H1 (cell line): Measurements from ENCODE around the gene PBX3. TPM values are rescaled to one million over a fixed set of nuclear protein-coding genes. Genes with fewer than 3 reads are reported as not detected.

Source experiments
- CTCF ChIA-PET: fragments of 300-600 bp; sonication (Branson Sonifier 250); formaldehyde crosslinking; loops from one replicate; lab custom pipeline; 2021; ENCODE audit not compliant: partially characterized antibody; lab: Charles Lee
- POLR2A ChIA-PET: fragments of 300-600 bp; sonication (Branson Sonifier 250); formaldehyde crosslinking; loops from one replicate; lab custom pipeline; 2021; ENCODE audit warnings: inconsistent platforms; ENCODE audit not compliant: partially characterized antibody; lab: Charles Lee
- DNase-seq, 2 experiments: peaks; one replicate each; pipeline versions ENCODE4 v3.0.0 to v3.0.0-alpha.2; 2010 to 2022; ENCODE audit warnings: low spot score in 2 of 2, low read depth in 1 of 2, mixed read lengths in 1 of 2
- FAIRE-seq: peaks from 2 replicates; lab custom pipeline; 2011; peaks lifted over from hg19 to GRCh38; lab: Jason Lieb, UNC
- H2AFZ ChIP-seq: 2 replicates; pipeline ENCODE4 v1.8.1; 2012; ENCODE audit warnings: low read length, inconsistent platforms
- H2AK5ac ChIP-seq: 2 replicates; pipeline ENCODE4 v1.6.1; 2013; ENCODE audit warnings: low read depth, low read length
- H2BK120ac ChIP-seq: replicated peaks from 2 replicates; pipeline ENCODE3; 2013; ENCODE audit warnings: low read depth, low read length, inconsistent platforms
- H2BK12ac ChIP-seq: 2 replicates; pipeline ENCODE4 v1.6.1; 2013; ENCODE audit warnings: low read depth, low read length
- H2BK15ac ChIP-seq: 2 replicates; pipeline ENCODE4 v1.6.1; 2013; ENCODE audit warnings: low read length
- H2BK20ac ChIP-seq: 2 replicates; pipeline ENCODE4 v1.6.1; 2013; ENCODE audit warnings: low read length
- H2BK5ac ChIP-seq: 2 replicates; pipeline ENCODE4 v1.6.1; 2013; ENCODE audit warnings: low read depth, low read length
- H3K14ac ChIP-seq: 2 replicates; pipeline ENCODE4 v1.6.1; 2013; ENCODE audit warnings: inconsistent platforms; ENCODE audit not compliant: insufficient read length
- H3K18ac ChIP-seq: 2 replicates; pipeline ENCODE4 v1.6.1; 2013; ENCODE audit warnings: low read length; ENCODE audit errors: extremely low read depth
- H3K23ac ChIP-seq: 2 replicates; pipeline ENCODE4 v1.6.1; 2013; ENCODE audit warnings: inconsistent platforms; ENCODE audit not compliant: insufficient read length
- H3K23me2 ChIP-seq: 2 replicates; pipeline ENCODE4 v1.6.1; 2013; ENCODE audit warnings: low read depth, low read length
- H3K27ac ChIP-seq: 2 replicates; pipeline ENCODE4 v1.6.1; 2011; ENCODE audit warnings: low read depth, low read length, inconsistent platforms
- H3K27me3 ChIP-seq, 4 experiments: replicated peaks in 1 of 4; 1 replicate in 1 of 4; 2 replicates in 3 of 4; pipeline versions ENCODE4 v1.6.1 to v1.8.1; 2011 to 2013; ENCODE audit warnings: low read length in 3 of 4, mild to moderate bottlenecking in 3 of 4, inconsistent platforms in 2 of 4, mixed read lengths in 2 of 4, moderate library complexity in 1 of 4; ENCODE audit not compliant: control insufficient read depth in 3 of 4, insufficient read depth in 3 of 4; ENCODE audit errors: extremely low read depth in 1 of 4
- H3K36me3 ChIP-seq, 4 experiments: 2 replicates each; pipeline versions ENCODE4 v1.6.1 to v1.8.1; 2011 to 2013; ENCODE audit warnings: mild to moderate bottlenecking in 4 of 4, low read length in 3 of 4, moderate library complexity in 2 of 4, control low read depth in 1 of 4, inconsistent platforms in 1 of 4; ENCODE audit not compliant: insufficient read depth in 4 of 4, control insufficient read depth in 2 of 4
- H3K4ac ChIP-seq: replicated peaks from 2 replicates; pipeline ENCODE3; 2013; ENCODE audit warnings: low read length, low read depth, mixed read lengths, inconsistent platforms; ENCODE audit not compliant: insufficient read length
- H3K4me1 ChIP-seq, 4 experiments: replicated peaks in 1 of 4; 1 replicate in 1 of 4; 2 replicates in 3 of 4; pipeline versions ENCODE4 v1.6.1 to v1.8.1; 2011 to 2013; ENCODE audit warnings: low read length in 3 of 4, inconsistent platforms in 2 of 4, mixed read lengths in 1 of 4; ENCODE audit not compliant: insufficient read depth in 4 of 4, control insufficient read depth in 3 of 4
- H3K4me2 ChIP-seq, 2 experiments: 2 replicates each; pipeline versions ENCODE4 v1.6.1 to v1.8.1; 2011 to 2013; ENCODE audit warnings: low read depth in 2 of 2, low read length in 2 of 2, control low read depth in 1 of 2, inconsistent platforms in 1 of 2, mild to moderate bottlenecking in 1 of 2; ENCODE audit not compliant: insufficient read depth in 1 of 2
- H3K4me3 ChIP-seq, 4 experiments: fragments of 200-600, 300-600 bp in 1 of 4; sonication (generic), shearing (Covaris generic), sonication (Bioruptor Twin) in 1 of 4; 2 replicates each; pipeline versions ENCODE4 v1.5.1 to v1.8.1; 2011 to 2016; ENCODE audit warnings: low read length in 4 of 4, low read depth in 3 of 4, control low read depth in 2 of 4, inconsistent platforms in 2 of 4, mild to moderate bottlenecking in 2 of 4, mixed read lengths in 1 of 4, moderate library complexity in 1 of 4; ENCODE audit not compliant: insufficient read depth in 2 of 4; ENCODE audit errors: extremely low read depth in 1 of 4
- H3K56ac ChIP-seq: replicated peaks from 2 replicates; pipeline ENCODE3; 2013; ENCODE audit warnings: low read depth, mild to moderate bottlenecking, mixed read lengths, low read length, inconsistent platforms; ENCODE audit not compliant: insufficient read length
- H3K79me1 ChIP-seq: 2 replicates; pipeline ENCODE4 v1.6.1; 2013; ENCODE audit warnings: low read depth, low read length, control low read depth
- H3K79me2 ChIP-seq, 2 experiments: 2 replicates each; pipeline versions ENCODE4 v1.6.1 to v1.8.1; 2012 to 2013; ENCODE audit warnings: low read length in 2 of 2, mild to moderate bottlenecking in 2 of 2, inconsistent platforms in 1 of 2; ENCODE audit not compliant: insufficient read depth in 2 of 2, control insufficient read depth in 1 of 2
- H3K9ac ChIP-seq, 4 experiments: replicated peaks in 1 of 4; 1 replicate in 1 of 4; 2 replicates in 3 of 4; pipeline versions ENCODE4 v1.6.1 to v1.8.1; 2011 to 2013; ENCODE audit warnings: low read depth in 3 of 4, low read length in 3 of 4, control low read depth in 2 of 4, mild to moderate bottlenecking in 2 of 4, moderate library complexity in 2 of 4, inconsistent platforms in 1 of 4; ENCODE audit errors: extremely low read depth in 1 of 4
- H3K9me3 ChIP-seq, 2 experiments: 2 replicates each; pipeline versions ENCODE4 v1.6.1 to v1.8.1; 2012 to 2013; ENCODE audit warnings: mild to moderate bottlenecking in 2 of 2, moderate library complexity in 2 of 2, control low read depth in 1 of 2, inconsistent platforms in 1 of 2, low read depth in 1 of 2, low read length in 1 of 2, mixed read lengths in 1 of 2; ENCODE audit not compliant: insufficient read depth in 2 of 2
- H4K20me1 ChIP-seq, 2 experiments: replicated peaks in 1 of 2; 2 replicates each; pipeline versions ENCODE3 to v1.8.1; 2011 to 2013; ENCODE audit warnings: inconsistent platforms in 2 of 2, low read length in 2 of 2, mild to moderate bottlenecking in 1 of 2; ENCODE audit not compliant: insufficient read depth in 2 of 2, control insufficient read depth in 1 of 2
- H4K5ac ChIP-seq: 2 replicates; pipeline ENCODE4 v1.6.1; 2013; ENCODE audit warnings: low read length, low read depth, mixed read lengths, inconsistent platforms; ENCODE audit not compliant: insufficient read length
- H4K8ac ChIP-seq: 2 replicates; pipeline ENCODE4 v1.8.0; 2013; ENCODE audit warnings: mild to moderate bottlenecking, moderate library complexity, low read length, inconsistent platforms; ENCODE audit not compliant: insufficient read depth; ENCODE audit errors: extremely low read depth
- H4K91ac ChIP-seq: replicated peaks from 2 replicates; pipeline ENCODE3; 2013; ENCODE audit warnings: low read length, mixed read lengths, inconsistent platforms; ENCODE audit not compliant: insufficient read length
- ASH2L ChIP-seq: fragments of 200-600, 300-600 bp; sonication (generic); IDR thresholded peaks from one replicate; pipeline ENCODE4 v1.7.1; 2017; ENCODE audit warnings: low read length
- CEBPB ChIP-seq: IDR thresholded peaks from 2 replicates; pipeline ENCODE4 v1.6.1; 2012; ENCODE audit warnings: low read depth, low read length
- EGR1 ChIP-seq: IDR thresholded peaks from 2 replicates; pipeline ENCODE4 v1.6.1; 2011; ENCODE audit warnings: low read depth, low read length, borderline replicate concordance
- NANOG ChIP-seq: IDR thresholded peaks from 2 replicates; pipeline ENCODE4 v1.6.1; 2011; ENCODE audit warnings: low read length, low read depth, mild to moderate bottlenecking, inconsistent platforms; ENCODE audit not compliant: insufficient read depth, poor library complexity, severe bottlenecking
- SIN3A ChIP-seq, 2 experiments: IDR thresholded peaks in 1 of 2; conservative IDR thresholded peaks in 1 of 2; 2 replicates each; pipeline ENCODE4 v1.6.1; 2011 to 2012; ENCODE audit warnings: low read length in 2 of 2, improper control_type of control experiment in 1 of 2, low read depth in 1 of 2, mild to moderate bottlenecking in 1 of 2
- TCF12 ChIP-seq: IDR thresholded peaks from 2 replicates; pipeline ENCODE4 v1.6.1; 2011; ENCODE audit warnings: low read depth, mild to moderate bottlenecking, low read length
- WGBS, 2 experiments: shearing (Covaris generic) in 1 of 2; methylation state at CpG; one replicate each; pipeline versions ENCODE4 v1.1.6 to v1.1.7; 2013 to 2015; ENCODE audit warnings: low lambda C conversion rate in 2 of 2, mixed read lengths in 2 of 2, inconsistent platforms in 1 of 2, low coverage in 1 of 2, missing lambda C conversion rate in 1 of 2; ENCODE audit not compliant: insufficient replicate concordance in 2 of 2, insufficient coverage in 1 of 2, insufficient read length in 1 of 2; ENCODE audit errors: extremely low coverage in 1 of 2, missing lambda C conversion rate in 1 of 2; 5-methylcytosine and 5-hydroxymethylcytosine counted together
- polyA plus RNA-seq, 7 experiments: library from polyadenylated mRNA; depleted of rRNA in 3 of 7; stranded (reverse) in 5 of 7; unstranded in 2 of 7; fragments of >200 nt in 5 of 7; fragments of 200-250 nt in 2 of 7; gene quantifications; 1 replicate in 5 of 7; 2 replicates in 1 of 7; 4 replicates in 1 of 7; pipeline versions ENCODE4 v1.2.1 to v1.2.3, GENCODE V29; 2011 to 2013; ENCODE audit warnings: missing spikeins in 2 of 7, mixed read lengths in 2 of 7
- total RNA-seq: library from RNA; stranded (reverse); fragmentation: NEBNext Ultra II Directional; extraction: Animal tissue kit (Norgen Biotek cat#: 25700); gene quantifications from 2 replicates; pipeline ENCODE4 v1.2.1, GENCODE V29; 2021
- TF ChIP-seq, protein P1 (sequence below): IDR thresholded peaks from 2 replicates; pipeline ENCODE4 v1.6.1; 2011; ENCODE audit warnings: low read length, improper control_type of control experiment

PBX3 gene
- total and polyA plus RNA-seq, 2 of the 8 experiments (the other 6 are each of a cell fraction or from before 2014, with no cell fraction given), result 22.7 to 44.3 TPM

DNA sequence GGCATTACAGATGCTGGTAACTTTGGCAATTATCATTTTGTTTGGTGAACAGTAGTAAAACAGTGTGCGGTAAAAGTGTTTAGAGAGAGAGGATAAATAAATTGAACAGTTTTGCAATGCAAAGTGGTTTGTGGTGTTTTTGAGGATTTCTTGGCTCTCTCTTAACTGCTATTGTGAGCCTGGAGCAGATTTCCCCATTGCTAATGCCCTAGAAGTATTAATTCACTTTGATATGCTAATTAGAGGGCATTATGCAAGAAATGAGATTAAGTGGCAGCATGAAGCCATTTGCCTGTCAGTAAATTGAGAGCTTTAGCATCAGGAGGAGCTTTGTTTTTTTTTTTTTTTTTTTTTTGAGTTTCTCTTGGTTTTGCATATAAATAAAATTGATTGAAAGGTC is 8.2 kb downstream of the PBX3 start:
- Histone ChIP-seq H4K20me1 (no peaks in the 10 kb centered on the region), H3K79me2 (peaks cover 0 to 76% of the 10 kb centered on the region in 2 experiments; a peak in 3 of 4 replicates)
- POLR2A ChIA-PET, result interaction anchor here (1.8 kb wide), 1 partner anchor 7 kb away, joined by 5 read pairs; no protein-coding TSS in a partner anchor
- TF ChIP-seq, protein P1, sequence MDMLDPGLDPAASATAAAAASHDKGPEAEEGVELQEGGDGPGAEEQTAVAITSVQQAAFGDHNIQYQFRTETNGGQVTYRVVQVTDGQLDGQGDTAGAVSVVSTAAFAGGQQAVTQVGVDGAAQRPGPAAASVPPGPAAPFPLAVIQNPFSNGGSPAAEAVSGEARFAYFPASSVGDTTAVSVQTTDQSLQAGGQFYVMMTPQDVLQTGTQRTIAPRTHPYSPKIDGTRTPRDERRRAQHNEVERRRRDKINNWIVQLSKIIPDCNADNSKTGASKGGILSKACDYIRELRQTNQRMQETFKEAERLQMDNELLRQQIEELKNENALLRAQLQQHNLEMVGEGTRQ, result no peak
- TF ChIP-seq EGR1 (no peak), CEBPB (peak; percentile 69), NANOG (peak; percentile 46), TCF12 (no peak), ASH2L (no peak), SIN3A (conservative IDR thresholded peaks at IDR 0.05 in 1 of 2, IDR thresholded peaks at IDR 0.05 in 1 of 2; ENCODE audit: low read depth in 1 of 2, low read length in 2 of 2) (no peak)

More for the DNA sequence above, 8.2 kb downstream of the PBX3 start:
- H4K91ac ChIP-seq, result no peak overlapping the region
- no peak overlapping the region for H3K14ac ChIP-seq
- no peaks in the 10 kb centered on the region for H3K9me3 ChIP-seq
- H3K9ac ChIP-seq, result no peak overlapping the region
- H2AK5ac ChIP-seq, result no peak overlapping the region
- no peak overlapping the region for H2BK120ac ChIP-seq
- H3K23ac ChIP-seq, result no peak overlapping the region
- H3K27ac ChIP-seq, result no peak overlapping the region
- H3K4me1 ChIP-seq, result peaks cover 4 to 39% (median 20%) of the 10 kb centered on the region in 4 experiments; a peak in 6 of 7 replicates
- FAIRE-seq (no peak), DNase-seq (no peak)
- H2BK20ac ChIP-seq, result no peak overlapping the region
- no peak overlapping the region for H2BK5ac ChIP-seq
- no peaks in the 10 kb centered on the region for H3K79me1 ChIP-seq
- no peak overlapping the region for H3K56ac ChIP-seq
- peak overlapping the region in 1 of 4 experiments; percentile 34; a peak in 1 of 8 replicates for H3K4me3 ChIP-seq
- H2AFZ ChIP-seq, result no peak overlapping the region
- H4K8ac ChIP-seq, result no peak overlapping the region
- WGBS, 2 experiments, result 13 to 100% methylated on average over 1 of the region's 1 CpG
- no peak overlapping the region for H2BK15ac ChIP-seq
- no peak overlapping the region for H2BK12ac ChIP-seq
- peaks cover 0 to 24% (median 0%) of the 10 kb centered on the region in 4 experiments; a peak in 1 of 8 replicates for H3K36me3 ChIP-seq
- CTCF ChIA-PET, result no interaction called here
- no peak overlapping the region for H3K18ac ChIP-seq
- no peak overlapping the region for H3K4ac ChIP-seq
- H3K23me2 ChIP-seq, result no peaks in the 10 kb centered on the region
- H3K4me2 ChIP-seq, result peak overlapping the region; percentile 16 to 53
- no peaks in the 10 kb centered on the region for H3K27me3 ChIP-seq
- peak overlapping the region; percentile 80 for H4K5ac ChIP-seq
